Smooth muscle cell (in vitro differentiated cells): ENCODE results near the gene RAB8A. TPM values are rescaled to one million over a fixed set of nuclear protein-coding genes. Genes with fewer than 3 reads are reported as not detected.

Experiments used
- DNase-seq: peaks from one replicate; lab custom pipeline; 2025; ENCODE audit not compliant: unreplicated experiment; lab: John Stamatoyannopoulos, UW
- H2AFZ ChIP-seq: fragments of 200-600 bp; sonication (generic); 2 replicates; pipeline ENCODE4 v1.6.0; 2016; ENCODE audit warnings: antibody characterized with exemption, low read depth, mild to moderate bottlenecking
- H3F3A ChIP-seq: fragments of 200-600 bp; sonication (generic); 2 replicates; pipeline ENCODE4 v1.6.0; 2017; ENCODE audit warnings: antibody characterized with exemption, low read depth
- H3K27ac ChIP-seq: fragments of 200-600 bp; sonication (generic); 2 replicates; pipeline ENCODE4 v1.5.1; 2016; ENCODE audit warnings: low read depth, mild to moderate bottlenecking
- H3K27me3 ChIP-seq: fragments of 200-600 bp; sonication (generic); 2 replicates; pipeline ENCODE4 v1.6.1; 2016; ENCODE audit warnings: low read depth, mild to moderate bottlenecking
- H3K36me3 ChIP-seq: fragments of 200-600 bp; sonication (generic); 2 replicates; pipeline ENCODE4 v1.5.1; 2016; ENCODE audit warnings: low read depth
- H3K4me1 ChIP-seq: fragments of 200-600 bp; sonication (generic); 2 replicates; pipeline ENCODE4 v1.5.1; 2016; ENCODE audit warnings: low read depth
- H3K4me2 ChIP-seq: fragments of 200-600 bp; sonication (generic); 2 replicates; pipeline ENCODE4 v1.6.0; 2016; ENCODE audit warnings: mild to moderate bottlenecking
- H3K4me3 ChIP-seq: fragments of 200-600 bp; sonication (generic); 2 replicates; pipeline ENCODE4 v1.5.1; 2016; ENCODE audit warnings: mild to moderate bottlenecking
- H3K79me2 ChIP-seq: fragments of 200-600 bp; sonication (generic); 2 replicates; pipeline ENCODE4 v1.6.0; 2016; ENCODE audit warnings: low read depth, mild to moderate bottlenecking
- H3K9ac ChIP-seq: fragments of 200-600 bp; sonication (generic); 2 replicates; pipeline ENCODE4 v1.6.0; 2016; ENCODE audit warnings: low read depth
- H3K9me3 ChIP-seq: fragments of 200-600 bp; sonication (generic); replicated peaks from 2 replicates; pipeline ENCODE4 v1.5.1; 2016; ENCODE audit warnings: low read depth
- H4K20me1 ChIP-seq: fragments of 200-600 bp; sonication (generic); 2 replicates; pipeline ENCODE4 v1.6.0; 2016; ENCODE audit warnings: low read depth
- CTCF ChIP-seq: fragments of 200-600 bp; sonication (generic); IDR thresholded peaks from 2 replicates; pipeline ENCODE4 v1.5.1; 2017; ENCODE audit warnings: borderline replicate concordance, mild to moderate bottlenecking, antibody characterized with exemption; ENCODE audit not compliant: insufficient read depth, poor library complexity, severe bottlenecking
- WGBS: methylation state at CpG from one replicate; pipeline ENCODE4 v1.1.7; 2016; ENCODE audit warnings: low lambda C conversion rate; 5-methylcytosine and 5-hydroxymethylcytosine counted together
- polyA plus RNA-seq: library from polyadenylated mRNA; unstranded; fragments of >200 nt; fragmentation: Nextera tagmentation; extraction: Ambion mirVana; gene quantifications from 2 replicates; pipeline ENCODE4 v1.2.1, GENCODE V29; 2016
- total RNA-seq: library from RNA; depleted of rRNA; stranded (reverse); fragments of >200 nt; gene quantifications from 2 replicates; pipeline ENCODE4 v1.2.3, GENCODE V29; 2014

RAB8A gene
- total and polyA plus RNA-seq, 2 experiments from 2014 or later: 47.3 to 96.0 TPM

- no peaks in the 10 kb centered on the region for H3K79me2 ChIP-seq
- peaks cover 3% of the 10 kb centered on the region for H4K20me1 ChIP-seq
- H3K9me3 ChIP-seq: no peaks in the 10 kb centered on the region
- H3K9ac ChIP-seq: no peak overlapping the region
- no peaks in the 10 kb centered on the region for H3K4me1 ChIP-seq
- no peak overlapping the region for H2AFZ ChIP-seq
- H3F3A ChIP-seq: no peaks in the 10 kb centered on the region
- no peak for DNase-seq
- no peak overlapping the region for H3K27ac ChIP-seq
- H3K4me3 ChIP-seq: no peak overlapping the region
- no peak for TF ChIP-seq CTCF
- no peak overlapping the region for H3K4me2 ChIP-seq
- WGBS: 91% methylated on average over 4 of the region's 4 CpGs
- H3K27me3 ChIP-seq: no peaks in the 10 kb centered on the region
- peaks cover 10% of the 10 kb centered on the region for H3K36me3 ChIP-seq
These were observed 23.9 kb downstream of the RAB8A start for GRCh38 chr19:16135430-16136127.

- no peak overlapping the region for H2AFZ ChIP-seq
- H4K20me1 ChIP-seq: peaks cover under 1% of the 10 kb centered on the region
- no peak for DNase-seq
- no peak overlapping the region for H3K9ac ChIP-seq
- H3K27me3 ChIP-seq: no peaks in the 10 kb centered on the region
- no peak overlapping the region for H3K4me2 ChIP-seq
- no peaks in the 10 kb centered on the region for H3K9me3 ChIP-seq
- 75% methylated on average over 16 of the region's 16 CpGs for WGBS
- no peaks in the 10 kb centered on the region for H3K4me1 ChIP-seq
- peaks cover 10% of the 10 kb centered on the region for H3K36me3 ChIP-seq
- H3F3A ChIP-seq: no peaks in the 10 kb centered on the region
- H3K4me3 ChIP-seq: no peak overlapping the region
- TF ChIP-seq CTCF: no peak
- no peak overlapping the region for H3K27ac ChIP-seq
- H3K79me2 ChIP-seq: no peaks in the 10 kb centered on the region
These were observed 24.7 kb downstream of the RAB8A start for GRCh38 chr19:16136185-16136999.

- Histone ChIP-seq H3K27ac (no peak overlapping the region), H3K4me1 (no peaks in the 10 kb centered on the region), H4K20me1 (no peaks in the 10 kb centered on the region), H3K9ac (no peak overlapping the region), H3K4me3 (no peak overlapping the region), H3K4me2 (no peak overlapping the region), H3K27me3 (no peaks in the 10 kb centered on the region), H2AFZ (no peak overlapping the region), H3K36me3 (no peaks in the 10 kb centered on the region), H3K79me2 (no peaks in the 10 kb centered on the region), H3K9me3 (no peaks in the 10 kb centered on the region), H3F3A (no peaks in the 10 kb centered on the region)
- WGBS: 89% methylated on average over 13 of the region's 13 CpGs
- no peak for TF ChIP-seq CTCF
- no peak for DNase-seq
These were observed 28.1 kb downstream of the RAB8A start for GRCh38 chr19:16139752-16140151.
